ENCODE data around the gene JUN.
A peak's percentile ranks its signal among the peaks of the same experiment; 100 is the strongest.

Gene JUN

GRCh38 chr1:58782178-58783089 is 1.4 kb downstream of the JUN start:
- TF ChIP-seq CTCF (conservative IDR thresholded peaks at IDR 0.05) = peak; percentile 29
- peak overlapping the region; percentile 99 for H3K27ac ChIP-seq

GRCh38 chr1:58781541-58782177 is 2.2 kb downstream of the JUN start:
- TF ChIP-seq CTCF (conservative IDR thresholded peaks at IDR 0.05) = peak; percentile 46
- peak overlapping the region; percentile 99 for H3K27ac ChIP-seq

GRCh38 chr1:58780836-58781452 is 2.9 kb downstream of the JUN start:
- no peak for TF ChIP-seq CTCF (conservative IDR thresholded peaks at IDR 0.05)
- peak overlapping the region; percentile 99 for H3K27ac ChIP-seq

- peak overlapping the region; percentile 99 for H3K27ac ChIP-seq
- no peak for TF ChIP-seq CTCF (conservative IDR thresholded peaks at IDR 0.05)
These were observed 3.4 kb downstream of the JUN start for GRCh38 chr1:58780411-58780810.

- H3K27ac ChIP-seq = peak overlapping the region; percentile 99
- no peak for TF ChIP-seq CTCF (conservative IDR thresholded peaks at IDR 0.05)
These were observed 4.0 kb downstream of the JUN start for GRCh38 chr1:58779801-58780382.

- peak overlapping the region; percentile 99 for H3K27ac ChIP-seq
- no peak for TF ChIP-seq CTCF (conservative IDR thresholded peaks at IDR 0.05)
These were observed 4.6 kb downstream of the JUN start for GRCh38 chr1:58779059-58779754.

All from VCaP (cell line).